Mucosa of gallbladder (tissue), 1 donor: Measurements from ENCODE around the gene RIMBP2. TPM values are rescaled to one million over a fixed set of nuclear protein-coding genes. Genes with fewer than 3 reads are reported as not detected.

Experiments used
- DNase-seq: peaks from one replicate; pipeline ENCODE4 v3.0.0-alpha.2; 2020; ENCODE audit warnings: low spot score
- total RNA-seq: library from RNA; stranded (reverse); gene quantifications from one replicate; pipeline ENCODE4 v1.2.1, GENCODE V29; 2021
- donor health status: DM: no; HTN: no; CAD: no.

Gene RIMBP2
- total RNA-seq, 1 donor from 2014 or later, result 1.3 TPM

DNA sequence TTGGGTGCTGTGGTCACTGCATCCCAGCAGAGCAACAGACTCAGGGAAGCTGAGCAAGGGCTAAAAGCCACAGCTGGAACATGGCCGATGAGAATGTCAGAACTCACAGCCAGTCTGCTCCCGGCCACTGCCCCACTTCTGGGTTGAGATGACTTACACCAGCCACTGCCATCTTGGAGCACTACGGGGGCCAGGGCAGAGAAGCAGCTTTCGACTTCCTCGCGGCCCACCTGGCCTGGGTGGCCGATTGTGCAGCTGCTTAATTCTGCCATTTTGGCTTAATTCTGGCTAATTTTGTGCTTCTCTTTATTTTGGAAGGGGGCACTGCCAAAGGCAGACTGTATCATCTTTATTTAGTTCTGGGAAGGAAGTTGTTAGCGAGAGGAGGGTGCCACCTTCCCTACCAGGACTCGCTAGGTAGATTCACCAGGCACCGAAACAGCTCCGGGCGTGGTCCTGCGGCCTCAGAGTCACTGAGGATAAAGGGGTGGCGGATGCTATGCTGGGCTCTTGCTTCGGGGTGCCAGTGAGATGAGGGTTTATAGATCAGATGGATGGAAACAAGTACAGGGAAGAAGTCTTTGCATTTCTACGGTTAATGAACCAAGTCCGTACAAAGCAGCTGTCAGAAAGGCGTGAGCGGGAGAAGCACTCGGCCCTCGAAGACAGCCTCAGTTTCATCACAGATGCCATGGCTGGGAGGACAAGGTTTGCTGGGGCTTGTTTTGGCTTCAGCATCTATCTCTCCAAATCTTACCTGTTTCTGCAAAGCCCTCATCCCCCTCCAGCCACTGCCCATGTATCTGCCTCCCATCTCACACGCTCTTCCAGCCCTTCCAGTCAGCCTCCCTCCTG is 230.6 kb downstream of the RIMBP2 start:
- no peak for DNase-seq

DNA sequence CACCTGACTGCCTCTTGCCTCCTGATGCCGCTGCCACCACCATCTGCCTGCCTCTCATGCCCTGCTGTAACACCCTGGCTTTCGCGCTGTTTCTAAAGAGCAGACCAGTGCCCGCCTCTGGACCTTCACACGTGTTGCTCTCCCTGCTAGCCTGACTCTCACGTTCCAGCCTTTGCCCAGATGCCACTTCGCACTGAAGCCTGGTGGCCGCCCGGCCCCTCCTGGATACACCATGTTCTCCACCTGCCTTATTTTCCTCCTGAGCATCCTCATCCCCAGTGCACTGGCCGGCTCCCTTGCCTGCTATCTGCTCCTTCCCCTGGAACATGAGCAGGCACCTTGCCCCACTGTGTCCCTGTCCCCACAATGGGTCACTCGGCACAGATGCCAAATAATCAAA is 231.9 kb downstream of the RIMBP2 start:
- no peak for DNase-seq

DNA sequence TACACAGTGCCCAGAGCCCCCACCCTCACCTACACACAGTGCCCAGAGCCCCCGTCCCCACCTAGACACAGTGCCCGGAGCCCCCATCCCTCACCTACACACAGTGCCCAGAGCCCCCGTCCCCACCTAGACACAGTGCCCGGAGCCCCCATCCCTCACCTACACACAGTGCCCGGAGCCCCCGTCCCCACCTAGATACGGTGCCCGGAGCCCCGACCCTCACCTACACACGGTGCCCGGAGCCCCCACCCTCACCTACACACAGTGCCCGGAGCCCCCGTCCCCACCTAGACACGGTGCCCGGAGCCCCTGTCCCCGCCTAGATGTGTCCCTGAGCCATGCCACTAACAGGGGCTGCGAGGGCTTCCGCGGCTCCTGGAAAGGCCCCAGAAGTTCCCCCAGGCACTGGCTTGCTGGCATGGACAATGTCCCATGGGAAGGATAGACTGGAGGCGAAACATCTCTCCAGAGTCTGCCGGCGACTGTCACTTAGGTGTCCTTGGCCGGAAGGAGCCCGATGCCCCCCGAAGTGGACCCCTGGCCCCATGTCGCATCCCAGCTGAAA is 232.4 kb downstream of the RIMBP2 start:
- no peak for DNase-seq

DNA sequence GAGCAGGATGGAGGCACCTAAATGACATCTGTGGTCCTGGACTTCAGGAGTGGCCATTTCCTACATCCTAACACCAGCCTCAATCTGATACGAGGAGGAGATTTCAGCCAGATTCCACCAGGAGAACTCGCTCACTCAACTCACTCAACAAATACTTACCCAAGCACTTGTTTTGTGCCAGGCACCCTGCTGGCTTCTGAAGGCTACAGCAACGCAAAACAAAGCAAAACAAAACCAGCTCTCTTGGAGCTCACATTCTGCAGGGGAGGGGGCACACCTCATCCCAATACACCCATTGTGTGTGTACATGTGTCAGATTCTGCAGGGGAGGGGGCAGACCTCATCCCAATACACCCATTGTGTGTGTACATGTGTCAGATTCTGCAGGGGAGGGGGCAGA is 233.7 kb downstream of the RIMBP2 start:
- DNase-seq, result no peak

DNA sequence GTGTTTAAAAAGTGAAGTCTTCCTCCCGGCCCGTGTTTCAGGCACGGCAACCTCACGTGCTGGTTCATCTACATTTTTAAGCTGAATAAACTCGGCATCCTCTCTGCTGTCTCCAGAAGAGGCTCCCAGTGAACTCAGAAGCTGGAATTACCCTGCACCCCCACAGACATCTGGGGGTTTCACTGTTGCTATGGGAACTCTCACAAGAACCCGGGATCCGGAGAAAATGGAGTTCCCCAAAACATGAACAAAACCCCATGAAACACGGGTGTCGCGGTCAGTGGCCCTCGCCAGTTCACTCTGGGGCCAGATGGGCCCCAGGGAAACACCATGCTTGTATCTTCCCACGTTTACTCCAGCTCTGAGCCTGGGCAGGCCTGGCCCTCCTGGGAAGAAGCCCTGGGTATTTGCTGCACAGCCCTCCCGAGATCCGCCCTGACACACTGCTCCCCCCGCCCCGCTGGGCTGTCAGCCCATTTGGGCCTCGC is 234.7 kb downstream of the RIMBP2 start:
- no peak for DNase-seq

DNA sequence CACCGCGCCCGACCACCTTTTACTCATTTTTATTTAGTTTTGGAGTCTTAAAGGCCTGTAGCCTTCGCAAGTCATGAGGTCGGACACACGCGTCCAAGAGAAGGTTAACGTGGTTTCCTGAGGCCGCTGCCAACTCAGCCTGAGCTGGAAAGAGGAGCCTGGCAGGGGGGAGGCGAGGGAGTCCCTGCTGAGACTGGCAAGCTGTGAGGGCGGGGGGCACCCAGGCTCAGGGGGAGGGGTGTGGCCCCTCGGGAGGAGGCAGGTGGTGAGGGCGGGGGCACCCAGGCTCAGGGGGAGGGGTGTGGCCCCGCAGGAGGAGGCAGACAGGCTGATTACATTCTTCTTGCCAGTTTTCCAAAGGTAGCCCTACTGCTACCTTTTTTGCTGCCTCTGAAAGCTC is 235.2 kb downstream of the RIMBP2 start:
- no peak for DNase-seq

DNA sequence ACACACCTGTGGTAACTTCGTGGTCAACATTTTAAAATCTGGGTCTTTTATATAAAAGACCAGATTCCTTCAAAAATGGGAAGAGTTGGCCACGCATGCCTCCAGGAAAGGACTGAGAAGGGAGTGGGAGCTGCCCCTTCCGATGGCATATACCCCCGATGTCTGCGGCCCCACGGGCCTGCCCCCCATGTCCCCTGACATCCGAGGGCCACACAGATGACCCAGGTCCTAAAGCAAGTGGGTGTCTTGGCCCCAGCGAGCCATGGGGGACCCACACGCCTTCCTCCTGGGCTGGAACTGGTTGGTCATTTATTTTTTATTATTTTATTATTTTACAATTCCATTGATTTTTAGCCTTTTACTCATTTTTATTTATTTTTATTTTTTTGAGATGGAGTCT is 235.9 kb downstream of the RIMBP2 start:
- DNase-seq, result no peak

DNA sequence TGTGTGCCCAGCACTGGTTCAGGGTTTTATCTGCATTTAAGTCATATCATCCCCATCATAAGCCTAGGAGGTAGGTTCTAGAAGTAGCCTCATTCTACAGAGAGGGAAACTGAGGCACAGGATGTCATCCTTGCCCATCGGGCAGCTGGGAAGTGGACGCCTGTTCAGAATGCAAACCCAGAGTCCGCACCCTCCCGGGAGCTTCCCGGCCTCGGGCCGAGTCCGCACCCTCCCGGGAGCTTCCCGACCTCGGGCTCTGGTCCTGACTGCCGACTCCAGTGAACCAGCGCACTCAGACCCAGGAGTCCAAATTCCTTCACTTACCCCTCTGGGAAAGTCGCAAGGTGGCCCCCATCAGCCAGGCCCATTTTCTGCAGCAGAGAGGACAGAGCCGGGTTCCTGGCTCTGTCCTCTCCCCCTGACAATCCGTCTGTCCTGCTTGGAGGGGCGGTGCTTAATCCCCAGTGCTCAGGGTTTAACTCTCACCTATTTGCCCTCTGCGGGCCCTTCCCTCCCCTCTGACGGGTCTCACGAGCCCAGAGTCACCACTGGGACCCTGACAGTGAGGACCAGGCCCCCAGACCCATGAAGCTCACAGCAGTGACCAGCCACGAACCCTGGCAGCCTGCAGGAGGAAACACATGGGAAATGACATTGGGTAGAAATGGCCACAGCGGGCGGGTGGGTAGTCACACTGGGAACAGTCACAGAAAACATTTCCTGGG is 236.5 kb downstream of the RIMBP2 start:
- no peak for DNase-seq

DNA sequence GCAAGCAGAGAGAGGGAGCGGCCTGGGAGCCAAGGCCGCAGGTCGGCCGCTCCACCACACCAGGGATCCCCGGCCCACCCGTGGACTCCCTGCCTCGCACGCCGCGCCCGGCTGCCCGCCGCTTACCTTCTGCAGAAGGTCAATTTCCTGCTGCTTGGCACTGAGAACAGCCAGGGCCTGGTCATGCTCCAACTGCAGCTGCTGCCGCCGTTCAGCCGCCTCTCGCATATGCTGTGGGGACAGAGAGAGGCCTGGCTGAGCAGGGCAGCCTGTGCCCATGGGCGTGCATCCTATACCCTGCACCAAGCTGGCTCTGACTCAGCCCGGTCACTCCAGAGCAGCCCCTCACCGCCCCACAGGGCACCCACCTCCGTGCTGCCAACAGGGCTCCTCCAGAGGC is 237.3 kb downstream of the RIMBP2 start:
- DNase-seq, result no peak

DNA sequence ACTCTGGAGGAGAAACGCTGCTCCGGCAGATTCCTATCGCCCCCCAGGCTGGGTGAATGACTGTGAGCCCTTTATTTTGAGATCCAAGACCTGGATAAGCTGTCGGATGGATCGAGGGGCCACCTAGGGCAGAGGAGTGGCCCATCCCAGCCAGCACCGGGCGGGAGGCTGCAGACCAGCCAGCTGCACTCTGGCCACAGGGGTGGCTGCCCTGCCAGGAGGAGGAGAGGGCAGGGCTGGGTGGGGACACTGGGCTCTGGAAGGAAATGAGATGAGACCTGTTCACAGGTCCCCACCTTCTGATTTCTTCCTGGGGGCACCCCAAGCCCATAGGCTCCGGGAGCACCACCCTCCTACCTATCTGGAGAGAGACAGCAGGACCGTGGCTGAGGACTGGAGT is 238.4 kb downstream of the RIMBP2 start:
- DNase-seq, result no peak

DNA sequence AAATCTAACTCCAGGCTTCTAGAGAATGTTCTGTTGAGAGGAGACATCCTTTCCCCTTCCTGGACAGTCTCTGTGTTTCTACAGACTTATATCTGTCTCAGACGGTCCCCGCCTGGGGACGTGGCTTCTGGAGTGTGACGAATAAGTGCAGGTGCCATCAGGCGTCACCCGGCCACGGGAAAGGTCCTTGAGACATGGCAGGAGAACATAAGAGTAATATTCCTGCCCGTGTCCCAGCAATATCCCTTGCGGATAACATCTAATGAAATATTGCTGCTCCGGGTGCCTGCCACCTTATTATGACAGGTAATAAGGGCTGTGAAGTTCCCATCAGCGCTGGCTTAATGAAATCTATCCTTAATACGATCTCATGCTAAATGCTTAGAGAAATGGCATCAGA is 238.8 kb downstream of the RIMBP2 start:
- no peak for DNase-seq

DNA sequence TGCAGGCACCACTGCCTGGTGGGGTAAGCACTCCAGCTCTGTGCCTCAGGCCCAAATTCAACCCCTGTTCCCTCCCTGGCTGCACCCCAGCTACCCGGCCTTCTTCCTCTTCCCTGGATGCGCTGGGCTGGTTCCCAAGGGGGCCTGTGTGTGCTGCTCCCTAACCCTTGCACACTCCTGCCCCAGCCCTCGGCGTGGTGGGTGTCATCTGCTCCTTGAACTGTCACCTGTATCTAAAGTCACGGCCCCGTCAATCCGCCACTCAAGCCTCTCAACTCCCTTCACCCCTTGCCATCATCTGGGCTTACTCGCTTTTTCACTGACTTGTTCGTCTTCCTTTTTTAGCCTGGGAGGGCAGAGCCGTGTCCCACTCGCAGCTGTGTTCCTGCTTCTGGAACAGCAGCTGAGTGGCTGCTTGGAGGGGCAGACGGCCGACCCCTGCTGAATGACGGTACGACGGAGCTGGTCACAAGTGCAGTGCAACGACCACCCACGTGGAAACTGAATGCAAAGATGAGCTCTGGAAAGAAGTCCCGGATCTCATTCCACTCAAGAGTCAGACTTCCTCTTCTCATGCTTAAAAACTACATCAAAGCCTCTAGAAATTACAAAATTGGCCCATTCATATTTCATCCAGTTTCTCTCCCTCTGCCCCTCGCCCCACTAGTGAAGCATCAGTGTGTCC is 239.5 kb downstream of the RIMBP2 start:
- DNase-seq, result no peak

DNA sequence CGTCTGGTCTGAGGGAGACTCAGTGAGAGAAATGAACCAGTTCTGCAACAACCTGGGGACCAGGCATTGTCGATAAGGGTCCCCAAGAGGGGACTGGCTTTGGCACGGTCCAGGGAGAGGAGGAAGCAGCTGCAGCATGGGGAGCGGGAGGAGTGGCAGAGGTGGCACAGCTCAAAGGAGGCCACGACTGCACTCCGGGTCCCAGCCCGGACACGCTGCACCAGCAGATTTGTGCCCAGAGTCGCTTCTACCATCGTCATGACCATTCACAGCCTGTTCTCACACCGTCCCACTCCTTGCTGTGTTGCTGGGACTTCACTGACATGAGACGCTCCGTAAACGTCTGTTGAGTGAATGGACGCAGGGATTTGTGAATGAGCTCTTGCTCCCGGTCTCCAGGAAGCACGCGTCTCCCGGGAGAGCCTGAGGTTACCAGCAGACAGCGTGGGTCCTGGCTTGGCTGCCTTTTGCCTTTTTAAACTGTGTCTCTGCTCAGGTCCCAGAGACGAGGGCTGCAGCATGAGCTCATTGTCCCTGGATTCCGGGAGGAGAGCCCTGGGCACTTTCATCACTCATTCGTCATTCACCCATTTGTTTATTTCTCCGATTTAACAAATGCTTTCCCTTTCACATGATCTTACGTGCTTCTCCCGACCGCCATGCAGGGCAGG is 241.4 kb downstream of the RIMBP2 start:
- no peak for DNase-seq

DNA sequence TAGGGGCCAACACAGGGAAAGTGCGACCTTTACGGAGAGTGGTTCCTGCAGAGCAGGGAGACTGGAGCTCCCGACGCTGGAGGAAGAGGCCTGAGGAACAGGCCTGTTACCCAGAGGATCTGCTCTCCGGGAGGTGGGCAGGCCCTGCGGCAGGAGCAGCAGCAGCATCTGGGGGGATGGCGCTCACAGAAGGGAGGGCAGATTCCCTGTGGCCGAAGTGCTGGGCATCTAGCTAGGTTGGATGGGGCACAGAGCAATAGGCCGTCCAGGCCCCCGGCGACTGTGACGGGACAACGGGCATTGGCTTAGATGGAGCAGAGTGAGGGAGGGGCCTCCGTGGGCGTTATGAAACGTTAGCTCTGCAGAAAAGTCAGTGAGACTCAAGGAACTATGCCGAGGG is 242.8 kb downstream of the RIMBP2 start:
- DNase-seq, result no peak

DNA sequence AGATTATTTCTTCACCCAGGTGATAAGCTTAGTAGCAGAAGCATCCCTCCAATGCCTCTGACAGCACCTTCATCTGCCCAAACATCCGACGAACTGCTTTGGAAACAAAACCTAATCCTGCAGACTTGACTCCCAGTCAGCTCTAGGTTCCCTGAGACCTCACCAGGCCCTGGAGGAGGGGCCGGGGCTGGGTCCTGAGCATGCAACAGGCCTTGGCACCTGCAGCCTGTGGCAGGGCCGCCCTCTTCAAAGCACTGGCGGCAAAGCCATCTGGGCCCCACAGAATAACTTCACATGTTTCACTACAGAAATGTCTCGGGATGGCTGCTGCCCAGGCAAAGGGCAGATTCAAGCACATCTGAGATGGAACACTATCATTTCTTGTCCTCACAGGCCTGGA is 245.1 kb downstream of the RIMBP2 start:
- no peak for DNase-seq

DNA sequence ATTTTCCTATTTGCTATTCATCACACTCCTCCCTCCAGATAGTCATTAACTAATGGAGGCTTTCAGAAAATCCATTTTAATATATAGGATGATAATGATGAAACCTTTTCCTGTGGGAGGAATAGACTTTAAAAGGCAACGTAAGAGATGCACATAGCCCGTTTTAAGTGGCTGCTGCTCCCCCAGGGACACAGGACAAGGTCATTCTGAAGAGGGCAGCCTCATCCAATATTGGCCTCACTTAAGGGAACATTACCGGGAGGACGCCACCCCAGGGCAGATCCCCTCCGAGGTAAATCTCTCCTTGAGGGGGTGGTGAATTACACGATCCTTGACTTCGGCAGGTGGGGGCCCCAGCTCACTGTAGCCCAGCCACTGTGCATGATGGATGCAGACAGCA is 246.5 kb downstream of the RIMBP2 start:
- DNase-seq, result no peak

DNA sequence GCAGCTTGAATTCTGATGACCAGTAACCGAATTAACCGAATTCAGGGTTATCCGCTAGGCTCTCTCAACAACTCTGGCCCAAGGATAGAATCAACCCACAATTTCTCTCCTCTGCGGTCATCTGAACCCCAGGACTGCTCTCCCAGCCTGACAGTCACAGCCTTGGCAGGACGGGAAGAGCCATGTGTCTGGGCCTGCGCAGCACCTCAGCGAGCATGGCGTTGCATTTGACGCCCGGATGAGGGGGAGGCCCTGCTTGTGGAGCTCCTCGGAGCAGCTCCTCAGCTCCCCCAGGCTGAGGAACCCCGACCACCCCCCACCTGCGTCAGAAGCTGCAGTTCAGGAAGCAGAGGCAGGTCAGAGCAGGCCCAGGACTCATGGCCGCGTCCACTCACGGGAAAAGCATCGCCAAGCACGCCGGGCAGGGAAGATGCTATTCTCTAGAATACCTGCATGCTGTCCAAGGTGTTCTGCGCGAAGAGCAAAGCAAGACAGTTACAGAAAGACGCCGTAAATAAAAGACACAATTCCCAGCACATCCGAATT is 247.3 kb downstream of the RIMBP2 start:
- DNase-seq, result no peak

DNA sequence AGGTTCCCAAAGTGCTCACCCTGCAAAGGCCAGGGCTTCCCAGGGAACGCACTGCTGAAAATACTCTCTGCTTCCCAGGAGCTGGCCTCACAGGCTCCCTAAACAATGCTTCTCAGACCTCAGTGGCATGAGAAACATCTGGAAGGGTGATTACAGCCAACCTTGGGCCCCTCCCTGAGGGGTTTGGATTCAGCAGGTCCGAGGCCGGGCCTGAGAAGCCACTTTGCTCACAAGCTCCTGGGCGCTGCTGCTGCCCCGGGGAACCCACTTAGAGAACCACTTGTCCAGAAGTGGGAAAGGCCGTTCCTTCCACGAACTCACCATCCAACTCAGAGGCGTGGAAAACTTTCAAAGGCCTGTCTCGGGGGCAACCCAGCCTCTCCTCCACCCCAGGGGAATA is 247.9 kb downstream of the RIMBP2 start:
- no peak for DNase-seq

DNA sequence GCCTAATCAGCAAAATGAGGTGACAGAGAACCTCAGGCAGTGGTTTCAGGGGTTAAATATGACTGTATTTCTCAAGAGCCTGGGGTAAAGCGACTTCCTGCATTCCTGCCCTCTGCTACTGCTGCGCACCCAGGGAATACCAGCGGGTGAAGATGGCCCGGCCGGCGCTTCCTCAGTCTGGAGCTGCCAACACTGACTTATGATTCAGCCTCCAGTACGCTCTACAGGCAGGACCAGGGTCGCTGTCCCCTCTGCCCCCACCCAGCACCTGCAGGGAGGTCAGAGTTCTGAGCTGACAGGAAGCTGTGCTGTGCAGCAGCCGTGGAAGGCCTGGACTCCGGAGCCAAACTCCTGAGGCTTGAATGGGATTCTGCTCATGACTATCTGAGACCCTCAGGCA is 250.5 kb downstream of the RIMBP2 start:
- DNase-seq, result no peak

DNA sequence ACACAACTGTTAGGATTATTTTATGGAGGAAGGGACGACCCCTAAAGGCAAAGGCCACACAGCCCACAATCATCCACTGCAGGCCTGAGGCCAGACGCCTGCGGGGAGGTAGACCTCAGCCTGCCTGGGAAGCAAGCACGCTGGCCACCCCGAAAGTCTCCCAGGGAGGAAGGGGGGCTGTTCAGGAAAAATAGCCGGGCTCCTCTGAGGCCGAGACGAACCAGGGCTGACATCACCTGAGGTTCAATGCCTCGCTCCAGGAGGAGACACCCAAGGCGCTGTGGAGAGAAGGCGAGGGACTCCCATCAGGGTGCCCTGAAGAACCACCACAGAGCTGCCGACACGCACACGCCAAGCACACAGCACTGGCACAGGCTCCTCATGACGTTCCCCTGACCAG is 251.1 kb downstream of the RIMBP2 start:
- no peak for DNase-seq
